ENCODE measurements around the gene GNAO1.

DNA sequence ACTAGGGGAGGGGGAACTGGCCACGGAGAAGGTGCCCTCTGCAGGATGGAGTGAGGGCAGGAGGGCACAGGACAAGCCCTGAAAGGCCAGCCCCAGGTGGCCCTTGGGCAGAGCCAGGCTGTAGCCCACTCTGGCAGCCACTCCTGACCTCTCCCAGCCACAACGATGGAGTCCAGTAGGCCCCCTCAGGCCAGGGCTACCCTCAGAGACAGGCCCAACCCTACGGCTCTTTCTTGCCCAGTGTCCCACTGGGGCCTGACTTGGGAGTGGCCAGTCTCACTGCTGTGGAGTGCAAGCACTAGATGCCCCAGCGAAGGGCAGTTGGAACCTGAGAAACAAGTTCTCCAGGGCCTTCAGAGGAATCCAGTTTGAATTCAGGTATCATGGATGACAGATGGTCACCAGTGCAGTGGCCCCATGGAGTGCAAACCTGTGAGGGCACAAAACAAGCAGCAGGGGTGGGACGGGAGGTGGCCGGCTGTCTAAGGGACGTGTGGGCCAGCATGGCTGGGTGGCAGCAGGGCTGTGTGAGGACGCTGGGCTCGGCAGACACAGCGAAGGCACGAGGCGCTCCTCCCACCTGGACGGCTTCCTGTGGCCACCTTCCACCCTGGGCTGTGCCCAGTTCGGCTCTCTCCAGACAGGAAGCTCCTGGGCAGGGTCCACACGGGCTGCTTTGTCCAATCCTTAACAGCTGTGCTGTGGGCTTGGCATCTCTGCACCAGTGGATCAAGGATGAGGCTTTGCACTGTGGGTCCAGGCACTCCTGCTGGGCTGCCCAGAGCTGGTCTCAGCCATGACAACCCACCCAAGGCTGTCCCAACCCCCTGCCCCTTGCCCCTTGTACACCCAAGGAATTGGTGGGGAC, 162.0 kb downstream of the GNAO1 start:
- TF ChIP-seq POLR2A (IDR thresholded peaks at IDR 0.05): no peak
- TF ChIP-seq, protein P1, sequence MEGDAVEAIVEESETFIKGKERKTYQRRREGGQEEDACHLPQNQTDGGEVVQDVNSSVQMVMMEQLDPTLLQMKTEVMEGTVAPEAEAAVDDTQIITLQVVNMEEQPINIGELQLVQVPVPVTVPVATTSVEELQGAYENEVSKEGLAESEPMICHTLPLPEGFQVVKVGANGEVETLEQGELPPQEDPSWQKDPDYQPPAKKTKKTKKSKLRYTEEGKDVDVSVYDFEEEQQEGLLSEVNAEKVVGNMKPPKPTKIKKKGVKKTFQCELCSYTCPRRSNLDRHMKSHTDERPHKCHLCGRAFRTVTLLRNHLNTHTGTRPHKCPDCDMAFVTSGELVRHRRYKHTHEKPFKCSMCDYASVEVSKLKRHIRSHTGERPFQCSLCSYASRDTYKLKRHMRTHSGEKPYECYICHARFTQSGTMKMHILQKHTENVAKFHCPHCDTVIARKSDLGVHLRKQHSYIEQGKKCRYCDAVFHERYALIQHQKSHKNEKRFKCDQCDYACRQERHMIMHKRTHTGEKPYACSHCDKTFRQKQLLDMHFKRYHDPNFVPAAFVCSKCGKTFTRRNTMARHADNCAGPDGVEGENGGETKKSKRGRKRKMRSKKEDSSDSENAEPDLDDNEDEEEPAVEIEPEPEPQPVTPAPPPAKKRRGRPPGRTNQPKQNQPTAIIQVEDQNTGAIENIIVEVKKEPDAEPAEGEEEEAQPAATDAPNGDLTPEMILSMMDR (IDR thresholded peaks at IDR 0.05): no peak

All from esophagus squamous epithelium (tissue), 4 donors.